ENCODE data around the gene EPS8L3.

DNA sequence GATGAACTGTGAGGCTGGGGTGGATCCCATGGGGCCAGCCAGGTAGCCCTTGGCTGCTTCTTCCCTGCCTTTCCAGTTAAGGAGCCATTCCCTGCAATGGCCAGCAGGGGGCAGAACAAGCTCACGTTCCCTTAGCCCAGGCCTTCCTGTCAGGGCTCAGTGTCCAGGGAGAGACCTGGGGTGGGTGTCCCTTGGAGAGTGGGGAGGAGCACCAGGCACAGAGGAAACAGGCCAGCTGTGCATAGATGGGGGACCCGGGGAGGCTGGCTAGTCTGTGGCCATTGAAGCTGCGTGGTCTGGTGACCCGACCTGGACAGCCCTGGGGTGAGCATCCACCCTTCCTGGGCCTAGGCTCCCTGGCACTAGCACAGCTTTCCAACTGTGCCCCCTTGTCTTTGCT lies 13.2 kb upstream of the EPS8L3 start:
- TF ChIP-seq, protein P1, sequence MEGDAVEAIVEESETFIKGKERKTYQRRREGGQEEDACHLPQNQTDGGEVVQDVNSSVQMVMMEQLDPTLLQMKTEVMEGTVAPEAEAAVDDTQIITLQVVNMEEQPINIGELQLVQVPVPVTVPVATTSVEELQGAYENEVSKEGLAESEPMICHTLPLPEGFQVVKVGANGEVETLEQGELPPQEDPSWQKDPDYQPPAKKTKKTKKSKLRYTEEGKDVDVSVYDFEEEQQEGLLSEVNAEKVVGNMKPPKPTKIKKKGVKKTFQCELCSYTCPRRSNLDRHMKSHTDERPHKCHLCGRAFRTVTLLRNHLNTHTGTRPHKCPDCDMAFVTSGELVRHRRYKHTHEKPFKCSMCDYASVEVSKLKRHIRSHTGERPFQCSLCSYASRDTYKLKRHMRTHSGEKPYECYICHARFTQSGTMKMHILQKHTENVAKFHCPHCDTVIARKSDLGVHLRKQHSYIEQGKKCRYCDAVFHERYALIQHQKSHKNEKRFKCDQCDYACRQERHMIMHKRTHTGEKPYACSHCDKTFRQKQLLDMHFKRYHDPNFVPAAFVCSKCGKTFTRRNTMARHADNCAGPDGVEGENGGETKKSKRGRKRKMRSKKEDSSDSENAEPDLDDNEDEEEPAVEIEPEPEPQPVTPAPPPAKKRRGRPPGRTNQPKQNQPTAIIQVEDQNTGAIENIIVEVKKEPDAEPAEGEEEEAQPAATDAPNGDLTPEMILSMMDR (IDR thresholded peaks at IDR 0.05) = peak; percentile 95 to 99 (median 97)
- TF ChIP-seq POLR2A (IDR thresholded peaks at IDR 0.05) = no peak

Data from heart left ventricle (tissue), 13 donors.